Lower leg skin (tissue), 3 donors: ENCODE results near the gene RNPS1.

Source experiments
- POLR2A ChIP-seq, 2 donors: fragments of 450-650 bp; IDR thresholded peaks; one replicate each; pipeline ENCODE4 v1.6.1; 2016 to 2017; ENCODE audit warnings: antibody characterized with exemption in 2 of 2, mild to moderate bottlenecking in 1 of 2, moderate library complexity in 1 of 2
- TF ChIP-seq, protein P1 (sequence below), 3 donors: fragments of 450-650 bp; IDR thresholded peaks; one replicate each; pipeline ENCODE4 v1.5.1; 2016; ENCODE audit warnings: antibody characterized with exemption in 3 of 3, mild to moderate bottlenecking in 3 of 3, moderate library complexity in 2 of 3

DNA sequence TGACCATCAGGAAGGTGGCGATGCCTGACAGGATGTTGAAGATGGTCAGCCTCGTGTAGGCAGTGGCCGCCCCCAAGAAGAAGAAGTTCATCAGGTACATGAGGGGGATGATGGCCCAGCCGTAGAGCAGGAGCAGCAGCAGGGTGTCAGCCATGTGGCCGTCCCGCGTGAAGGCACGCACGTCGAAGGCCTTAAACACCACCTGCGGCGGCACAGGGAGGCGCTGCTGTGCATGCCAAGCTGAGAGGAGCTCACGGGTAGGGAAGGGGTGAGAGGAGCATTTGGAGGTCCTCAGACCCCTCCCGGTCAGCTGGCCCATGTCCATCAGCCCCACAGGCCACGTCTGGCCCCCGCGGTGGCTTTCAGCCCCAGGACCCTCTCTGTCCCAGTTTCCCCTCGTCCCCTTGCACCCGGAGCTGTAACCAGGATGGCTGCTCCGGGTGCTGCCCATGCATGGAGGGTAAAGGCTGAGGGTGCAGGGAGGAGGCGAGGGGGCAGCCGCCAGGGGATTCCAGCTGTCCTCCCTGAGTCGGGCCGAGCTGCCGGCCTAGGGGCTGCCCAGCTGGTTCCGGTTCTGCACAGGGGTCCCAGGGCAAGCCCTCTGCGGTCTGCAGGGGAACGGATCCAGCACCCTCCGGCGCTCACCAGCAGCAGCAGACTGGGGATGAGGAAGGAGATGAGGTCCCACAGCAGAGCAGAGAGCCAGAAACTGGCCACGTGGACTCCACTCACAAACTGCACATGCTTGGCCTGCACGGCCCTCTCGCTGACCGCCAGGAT is 17.1 kb upstream of the RNPS1 start:
- TF ChIP-seq, protein P1, sequence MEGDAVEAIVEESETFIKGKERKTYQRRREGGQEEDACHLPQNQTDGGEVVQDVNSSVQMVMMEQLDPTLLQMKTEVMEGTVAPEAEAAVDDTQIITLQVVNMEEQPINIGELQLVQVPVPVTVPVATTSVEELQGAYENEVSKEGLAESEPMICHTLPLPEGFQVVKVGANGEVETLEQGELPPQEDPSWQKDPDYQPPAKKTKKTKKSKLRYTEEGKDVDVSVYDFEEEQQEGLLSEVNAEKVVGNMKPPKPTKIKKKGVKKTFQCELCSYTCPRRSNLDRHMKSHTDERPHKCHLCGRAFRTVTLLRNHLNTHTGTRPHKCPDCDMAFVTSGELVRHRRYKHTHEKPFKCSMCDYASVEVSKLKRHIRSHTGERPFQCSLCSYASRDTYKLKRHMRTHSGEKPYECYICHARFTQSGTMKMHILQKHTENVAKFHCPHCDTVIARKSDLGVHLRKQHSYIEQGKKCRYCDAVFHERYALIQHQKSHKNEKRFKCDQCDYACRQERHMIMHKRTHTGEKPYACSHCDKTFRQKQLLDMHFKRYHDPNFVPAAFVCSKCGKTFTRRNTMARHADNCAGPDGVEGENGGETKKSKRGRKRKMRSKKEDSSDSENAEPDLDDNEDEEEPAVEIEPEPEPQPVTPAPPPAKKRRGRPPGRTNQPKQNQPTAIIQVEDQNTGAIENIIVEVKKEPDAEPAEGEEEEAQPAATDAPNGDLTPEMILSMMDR (IDR thresholded peaks at IDR 0.05): no peak
- no peak for TF ChIP-seq POLR2A (IDR thresholded peaks at IDR 0.05)
